GM21526 (cell line): ENCODE data around the gene ZMYM2.
"Not testable (repeated sequence)": the region's sequence is repeated elsewhere in the genome, so short reads cannot be mapped to it uniquely, and the experiment has no call there.

Experiments used
- ATAC-seq: cut with Tn5 transposase; IDR thresholded peaks from one replicate; pipeline ENCODE4 v1.9.1; 2021; ENCODE audit warnings: moderate library complexity; ENCODE audit not compliant: unreplicated experiment, low FRiP score

ZMYM2 gene

GRCh38 chr13:19958155-19959111 lies at the start of gene ZMYM2:
Gene ZMYM2, plus strand, starts transcription at chr13:19958727. Its CDS starts 34,346 bp downstream, at chr13:19993073.
- peak; percentile 73 for ATAC-seq

GRCh38 chr13:19910336-19911072 lies 48.0 kb upstream of the ZMYM2 start:
- no peak for ATAC-seq

DNA sequence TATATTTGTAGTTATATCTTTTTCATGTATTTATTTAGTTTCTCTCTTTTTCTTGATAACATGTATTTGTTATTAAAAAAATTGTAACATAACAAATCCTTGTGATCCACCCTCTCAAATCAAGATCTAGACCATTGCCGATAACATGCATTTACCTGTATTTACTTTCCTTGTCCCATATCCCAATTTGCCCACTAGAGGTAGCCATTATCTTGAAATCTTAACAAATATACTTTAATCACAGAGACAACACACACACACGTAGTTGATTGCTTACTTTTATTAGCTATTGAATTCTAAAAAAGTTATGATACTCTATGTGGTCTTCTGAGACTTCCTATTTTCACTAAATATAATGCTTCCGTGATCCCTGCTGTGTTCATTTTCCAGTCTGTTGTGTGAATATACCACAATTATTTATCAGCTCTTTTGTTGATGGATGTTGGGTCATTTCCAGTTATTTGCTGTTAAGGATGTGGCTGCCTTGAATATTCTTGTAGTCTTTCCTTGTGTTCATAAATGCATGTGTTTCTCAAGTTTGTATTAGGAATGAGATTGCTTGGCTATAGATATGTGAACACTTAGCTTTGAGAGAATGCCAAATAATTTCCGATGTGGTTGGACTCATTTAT lies 31.3 kb upstream of the ZMYM2 start:
- ATAC-seq, result no peak

GRCh38 chr13:19940106-19940505 lies 18.4 kb upstream of the ZMYM2 start:
- no peak for ATAC-seq

DNA sequence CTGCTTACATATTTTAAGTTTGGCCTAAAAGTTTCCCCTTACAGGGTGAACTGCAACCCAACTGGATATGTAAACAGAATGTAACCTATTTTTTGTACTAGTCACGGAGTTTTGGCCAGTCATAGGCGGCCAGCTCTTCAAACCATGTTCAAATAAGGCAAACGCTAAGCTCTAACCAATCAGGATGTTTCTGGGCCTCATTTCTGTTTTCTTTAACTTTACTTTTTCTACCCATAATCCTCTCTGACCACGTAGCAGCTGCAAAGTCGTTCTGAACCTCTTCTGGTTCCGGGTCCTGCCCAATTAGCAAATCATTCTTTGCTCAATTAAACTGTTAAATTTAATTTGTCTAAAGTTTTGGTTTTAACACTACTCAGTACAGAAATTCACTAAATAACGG lies 8.2 kb upstream of the ZMYM2 start:
- ATAC-seq, result no peak

DNA sequence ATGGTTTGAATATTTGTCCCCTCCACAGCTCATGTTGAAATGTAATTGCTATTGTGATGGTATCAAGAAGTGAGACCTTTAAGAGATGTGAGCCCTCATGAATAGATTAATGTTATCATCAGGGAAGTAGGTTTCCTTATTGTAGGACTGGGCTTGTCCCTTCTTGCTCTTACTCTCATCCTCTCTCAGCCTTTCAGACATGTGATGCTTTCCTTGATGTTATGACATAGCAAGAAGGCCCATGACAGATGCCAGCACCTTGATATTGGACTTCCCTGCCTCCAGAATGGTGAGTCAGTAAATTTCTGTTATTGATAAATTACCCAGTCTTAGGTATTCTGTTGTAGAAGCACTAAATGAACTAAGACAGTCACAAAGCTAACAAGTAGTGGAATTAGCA lies 5.7 kb upstream of the ZMYM2 start:
- no peak for ATAC-seq

GRCh38 chr13:19955873-19956559 lies 2.5 kb upstream of the ZMYM2 start:
- ATAC-seq, result no peak

DNA sequence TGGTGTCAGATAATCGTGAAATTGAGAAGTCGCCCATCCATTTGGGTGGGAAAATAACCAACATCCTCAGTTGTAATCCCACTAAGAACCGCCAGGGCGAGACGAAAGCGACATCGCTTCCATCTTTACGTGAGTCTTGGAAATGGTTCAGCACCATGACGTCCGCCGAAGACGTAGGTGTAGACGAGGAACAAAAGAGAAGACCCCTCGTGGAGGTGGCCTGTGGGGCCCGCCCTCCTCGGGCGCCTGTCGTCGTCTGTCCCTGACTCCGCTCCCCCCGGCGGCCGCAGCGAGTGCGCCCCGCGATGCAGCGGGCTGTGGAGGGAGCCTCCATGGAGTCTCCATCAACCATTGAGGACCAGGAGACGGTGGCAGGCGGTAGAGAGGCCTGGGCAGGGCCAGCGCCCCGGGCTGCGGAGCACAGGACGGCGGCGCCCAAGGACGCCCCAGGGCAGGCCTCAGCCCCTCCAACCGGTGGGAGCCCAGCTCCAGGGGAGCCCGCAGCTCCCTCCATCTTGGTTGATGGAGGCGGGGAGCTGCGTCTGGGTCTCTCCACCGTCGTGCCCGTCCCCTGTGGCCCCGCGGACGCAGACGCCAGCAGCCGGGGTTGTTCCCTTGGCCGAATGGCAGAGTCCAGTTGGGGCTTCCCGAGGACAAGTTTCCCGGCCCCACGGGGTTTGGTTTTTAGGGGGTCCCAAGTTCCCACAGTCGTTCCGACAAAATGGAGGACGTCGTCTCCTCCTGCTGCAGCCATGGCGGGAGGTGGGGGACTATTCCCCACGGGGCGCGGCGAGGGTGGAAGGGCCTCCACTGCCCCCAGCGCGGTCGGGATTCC lies 990 bp upstream of the ZMYM2 start:
- peak; percentile 23 for ATAC-seq

DNA sequence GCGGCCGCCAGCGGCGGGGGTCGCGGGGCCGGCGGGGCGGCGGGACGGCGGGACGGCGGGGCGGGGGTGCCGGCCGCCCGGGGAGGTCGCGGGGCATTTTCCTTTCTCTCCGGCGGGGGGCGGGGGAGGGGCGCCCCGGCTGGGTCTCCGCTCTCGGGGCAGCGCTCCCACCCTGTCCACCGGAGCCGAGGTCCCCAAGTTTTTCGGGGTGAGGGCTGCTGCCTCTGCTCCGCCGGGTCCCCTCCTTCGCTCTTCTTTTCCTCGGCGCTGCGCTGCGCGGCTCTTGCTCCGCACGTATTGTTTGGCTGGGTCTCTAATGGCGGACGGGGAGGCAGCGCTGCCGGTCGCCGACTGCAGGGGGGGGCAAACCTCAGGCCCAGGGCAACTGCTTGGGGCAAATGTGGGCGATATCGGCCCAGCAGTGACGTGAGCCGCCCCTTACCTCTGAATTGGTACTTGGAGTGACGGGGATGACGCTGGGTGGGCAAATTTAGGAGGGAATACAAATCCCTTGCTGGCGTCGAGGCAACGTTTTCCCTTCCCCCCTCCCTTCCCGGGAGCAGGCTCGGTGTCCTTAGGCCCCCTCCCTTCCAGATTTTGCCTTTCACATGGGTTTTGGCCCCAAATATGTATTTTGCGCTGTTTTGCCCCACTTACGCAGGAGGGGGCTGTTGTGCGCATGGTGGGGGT lies 759 bp downstream of the ZMYM2 start:
- ATAC-seq, result no peak

GRCh38 chr13:19959831-19960652 lies 1.5 kb downstream of the ZMYM2 start:
- ATAC-seq, result peak; percentile 39

DNA sequence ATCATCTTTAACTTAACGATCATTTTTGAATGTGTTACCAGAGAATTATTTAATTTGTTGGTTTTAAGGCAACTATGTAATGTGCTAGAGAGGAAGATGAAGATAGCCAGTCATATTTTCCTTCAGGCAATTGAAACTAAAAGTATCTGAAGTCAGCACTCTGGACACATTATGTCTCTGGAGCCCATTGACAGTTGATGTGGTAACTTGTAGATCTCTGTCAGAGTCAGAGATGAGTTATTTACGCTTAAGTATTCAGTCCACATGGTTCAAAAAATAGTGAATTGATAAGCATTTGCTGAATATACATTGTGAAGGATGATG lies 2.1 kb downstream of the ZMYM2 start:
- no peak for ATAC-seq

- ATAC-seq, result no peak
These were observed 3.0 kb downstream of the ZMYM2 start for GRCh38 chr13:19961489-19961888.

GRCh38 chr13:19961924-19962323 lies 3.4 kb downstream of the ZMYM2 start:
- ATAC-seq, result no peak

DNA sequence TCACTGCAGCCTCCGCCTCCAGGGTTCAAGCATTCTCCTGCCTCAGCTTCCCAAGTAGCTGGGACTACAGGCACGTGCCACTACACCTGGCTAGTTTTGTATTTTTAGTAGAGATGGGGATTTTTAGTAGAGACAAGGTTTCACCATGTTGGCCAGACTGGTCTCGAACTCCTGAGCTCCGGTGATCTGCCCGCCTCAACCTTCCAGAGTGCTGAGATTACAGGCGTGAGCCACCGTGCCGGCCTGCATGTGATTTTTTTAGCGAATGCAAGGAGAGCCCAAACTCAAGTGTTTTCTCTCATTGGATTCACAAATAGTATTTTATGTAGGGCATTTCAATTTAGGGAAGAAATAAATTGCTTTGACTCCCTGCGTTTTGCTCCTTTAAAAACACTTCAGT lies 4.4 kb downstream of the ZMYM2 start:
- ATAC-seq, result no peak

DNA sequence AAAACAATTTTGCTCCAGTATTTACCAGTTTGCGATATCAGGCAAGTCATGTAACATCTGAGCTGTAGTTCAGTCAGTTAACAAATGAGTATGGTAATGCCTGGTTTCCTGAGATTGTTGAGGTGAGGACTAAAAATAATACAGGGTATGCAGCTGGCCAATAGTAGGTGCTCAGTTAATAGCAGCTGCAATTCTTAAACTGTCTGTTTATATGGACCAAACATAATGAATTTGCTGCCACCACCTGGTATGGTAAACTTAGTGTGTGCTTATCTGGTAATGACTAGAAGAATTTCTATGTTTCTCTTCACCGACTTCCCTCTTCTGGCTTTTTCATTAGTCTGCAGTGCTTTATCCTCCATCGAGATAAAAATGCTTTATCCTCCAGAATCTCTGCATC lies 9.1 kb downstream of the ZMYM2 start:
- ATAC-seq, result no peak

- ATAC-seq, result not testable (repeated sequence)
These were observed 16.0 kb downstream of the ZMYM2 start for GRCh38 chr13:19974498-19975009.

GRCh38 chr13:19978831-19979437 lies 20.4 kb downstream of the ZMYM2 start:
- ATAC-seq, result no peak
